Vagina (tissue), 2 donors: ENCODE results near the gene SLAMF7.

Experiments
- CTCF ChIP-seq, 3 experiments: fragments of 450-650 bp in 2 of 3; fragments of 200-600 bp in 1 of 3; sonication (generic) in 1 of 3; IDR thresholded peaks; one replicate each; pipeline ENCODE4 v1.5.1; 2017 to 2019; ENCODE audit warnings: antibody characterized with exemption in 3 of 3, mild to moderate bottlenecking in 2 of 3, moderate library complexity in 2 of 3
- POLR2A ChIP-seq, 2 donors: fragments of 450-650 bp; IDR thresholded peaks; one replicate each; pipeline ENCODE4 v1.6.1; 2017; ENCODE audit warnings: antibody characterized with exemption in 2 of 2, mild to moderate bottlenecking in 2 of 2, moderate library complexity in 2 of 2

GRCh38 chr1:160726498-160727315 is 12.3 kb upstream of the SLAMF7 start:
- TF ChIP-seq CTCF (IDR thresholded peaks at IDR 0.05) (peak in 2 of 3 experiments; percentile 43 to 64), POLR2A (IDR thresholded peaks at IDR 0.05) (no peak)
